H9 (cell line): ENCODE results near the gene MAL. TPM values are rescaled to one million over a fixed set of nuclear protein-coding genes. Genes with fewer than 3 reads are reported as not detected.

ENCODE experiments used
- DNase-seq: peaks from one replicate; pipeline ENCODE4 v3.0.0-alpha.2; 2017
- H2AFZ ChIP-seq: one replicate; pipeline ENCODE4 v1.6.1; 2013; ENCODE audit warnings: mild to moderate bottlenecking, low read length, control low read depth, moderate library complexity
- H2AK5ac ChIP-seq: 2 replicates; pipeline ENCODE4 v1.6.1; 2013; ENCODE audit warnings: low read length, control low read depth, mixed read lengths; ENCODE audit not compliant: insufficient read length
- H2BK120ac ChIP-seq: one replicate; pipeline ENCODE4 v1.6.1; 2013; ENCODE audit warnings: low read depth, mild to moderate bottlenecking, low read length, control low read depth, inconsistent platforms; ENCODE audit not compliant: poor library complexity, severe bottlenecking
- H2BK12ac ChIP-seq: 2 replicates; pipeline ENCODE4 v1.6.1; 2013; ENCODE audit warnings: low read length, control low read depth, mixed read lengths, low read depth; ENCODE audit not compliant: insufficient read length
- H2BK15ac ChIP-seq: 2 replicates; pipeline ENCODE4 v1.6.1; 2013; ENCODE audit warnings: low read depth, low read length, control low read depth
- H2BK20ac ChIP-seq: one replicate; pipeline ENCODE4 v1.6.1; 2013; ENCODE audit warnings: low read depth, mild to moderate bottlenecking, low read length, control low read depth, inconsistent platforms; ENCODE audit not compliant: poor library complexity, severe bottlenecking
- H2BK5ac ChIP-seq: 2 replicates; pipeline ENCODE4 v1.6.1; 2013; ENCODE audit warnings: low read length, control low read depth, mixed read lengths; ENCODE audit not compliant: insufficient read length
- H3K14ac ChIP-seq: 2 replicates; pipeline ENCODE4 v1.6.1; 2013; ENCODE audit warnings: low read length, control low read depth; ENCODE audit not compliant: insufficient read depth
- H3K18ac ChIP-seq: 2 replicates; pipeline ENCODE4 v1.6.1; 2013; ENCODE audit warnings: low read depth, mild to moderate bottlenecking, mixed read lengths, low read length, control low read depth; ENCODE audit not compliant: insufficient read length
- H3K23ac ChIP-seq: 2 replicates; pipeline ENCODE4 v1.6.1; 2013; ENCODE audit warnings: low read length, control low read depth, mixed read lengths, low read depth; ENCODE audit not compliant: insufficient read length
- H3K23me2 ChIP-seq: 2 replicates; pipeline ENCODE4 v1.6.1; 2013; ENCODE audit warnings: low read depth, mild to moderate bottlenecking, mixed read lengths, low read length, control low read depth; ENCODE audit not compliant: insufficient read length, poor library complexity, severe bottlenecking
- H3K27ac ChIP-seq: 2 replicates; pipeline ENCODE4 v1.5.1; 2013; ENCODE audit warnings: low read length, control low read depth, mixed read lengths, low read depth; ENCODE audit not compliant: insufficient read length
- H3K27me3 ChIP-seq: 2 replicates; pipeline ENCODE4 v1.6.1; 2013; ENCODE audit warnings: low read length, control low read depth, inconsistent platforms; ENCODE audit not compliant: insufficient read depth
- H3K4ac ChIP-seq: 2 replicates; pipeline ENCODE4 v1.6.1; 2013; ENCODE audit warnings: low read depth, mild to moderate bottlenecking, control low read depth, inconsistent platforms, low read length, moderate library complexity
- H3K4me1 ChIP-seq: 2 replicates; pipeline ENCODE4 v1.6.1; 2013; ENCODE audit warnings: low read length, control low read depth, inconsistent platforms; ENCODE audit not compliant: insufficient read depth
- H3K4me2 ChIP-seq: 2 replicates; pipeline ENCODE4 v1.6.1; 2013; ENCODE audit warnings: low read length, control low read depth, mixed read lengths; ENCODE audit not compliant: insufficient read length, insufficient read depth
- H3K56ac ChIP-seq: 2 replicates; pipeline ENCODE4 v1.6.1; 2013; ENCODE audit warnings: low read depth, mild to moderate bottlenecking, mixed read lengths, low read length, control low read depth; ENCODE audit not compliant: insufficient read length
- H3K79me1 ChIP-seq: 2 replicates; pipeline ENCODE4 v1.6.1; 2013; ENCODE audit warnings: low read depth, mild to moderate bottlenecking, moderate library complexity, low read length, control low read depth, inconsistent platforms; ENCODE audit not compliant: insufficient read depth, poor library complexity, severe bottlenecking
- H3K79me2 ChIP-seq: 2 replicates; pipeline ENCODE4 v1.6.1; 2013; ENCODE audit warnings: low read length, control low read depth, inconsistent platforms; ENCODE audit not compliant: insufficient read depth
- H3K9ac ChIP-seq: 2 replicates; pipeline ENCODE4 v1.6.1; 2013; ENCODE audit warnings: low read length, control low read depth, mixed read lengths; ENCODE audit not compliant: insufficient read length; ENCODE audit errors: extremely low read depth
- H3K9me3 ChIP-seq: one replicate; pipeline ENCODE4 v1.6.1; 2013; ENCODE audit warnings: low read depth, low read length, inconsistent platforms; ENCODE audit not compliant: control insufficient read depth
- H3T11ph ChIP-seq: one replicate; pipeline ENCODE4 v1.6.1; 2013; ENCODE audit warnings: mild to moderate bottlenecking, low read length, control low read depth, inconsistent platforms
- H4K20me1 ChIP-seq: one replicate; pipeline ENCODE4 v1.6.1; 2013; ENCODE audit not compliant: control insufficient read depth, insufficient read length, insufficient read depth
- H4K5ac ChIP-seq: 2 replicates; pipeline ENCODE4 v1.6.1; 2013; ENCODE audit warnings: low read depth, mild to moderate bottlenecking, mixed read lengths, low read length, control low read depth; ENCODE audit not compliant: insufficient read length
- H4K8ac ChIP-seq: replicated peaks from 2 replicates; pipeline ENCODE4 v1.6.1; 2013; ENCODE audit warnings: low read length, control low read depth, mixed read lengths, low read depth; ENCODE audit not compliant: insufficient read length
- H4K91ac ChIP-seq: 2 replicates; pipeline ENCODE4 v1.6.1; 2013; ENCODE audit warnings: low read depth, mild to moderate bottlenecking, moderate library complexity, mixed read lengths, low read length, control low read depth; ENCODE audit not compliant: insufficient read length
- H3K27ac Mint-ChIP-seq, 3 experiments: 2 replicates in 2 of 3; 3 replicates in 1 of 3; pipeline ENCODE4 v1.8.0; 2020 to 2021; ENCODE audit warnings: mixed read lengths in 3 of 3, mild to moderate bottlenecking in 1 of 3, moderate library complexity in 1 of 3
- H3K27me3 Mint-ChIP-seq: 2 replicates; pipeline ENCODE4 v1.8.0; 2021; ENCODE audit warnings: low read depth, mild to moderate bottlenecking, moderate library complexity, mixed read lengths
- H3K36me3 Mint-ChIP-seq, 3 experiments: 2 replicates in 2 of 3; 3 replicates in 1 of 3; pipeline ENCODE4 v1.8.0; 2020 to 2021; ENCODE audit warnings: low read depth in 3 of 3, mixed read lengths in 3 of 3; ENCODE audit not compliant: insufficient read depth in 1 of 3
- H3K4me1 Mint-ChIP-seq, 2 experiments: 2 replicates each; pipeline ENCODE4 v1.8.0; 2020; ENCODE audit warnings: mixed read lengths in 2 of 2
- H3K4me3 Mint-ChIP-seq, 2 experiments: 2 replicates in 1 of 2; 3 replicates in 1 of 2; pipeline ENCODE4 v1.8.0; 2020 to 2021; ENCODE audit warnings: mild to moderate bottlenecking in 2 of 2, mixed read lengths in 2 of 2, moderate library complexity in 1 of 2
- H3K9me3 Mint-ChIP-seq, 2 experiments: 2 replicates in 1 of 2; 3 replicates in 1 of 2; pipeline ENCODE4 v1.8.0; 2020; ENCODE audit warnings: mild to moderate bottlenecking in 2 of 2, mixed read lengths in 2 of 2, moderate library complexity in 1 of 2
- CTCF ChIP-seq: fragments of 200-600 bp; sonication (generic); conservative IDR thresholded peaks from 3 replicates; pipeline ENCODE4 v1.8.0; 2021; ENCODE audit warnings: antibody characterized with exemption, mild to moderate bottlenecking
- WGBS: extraction: QIAGEN DNeasy Blood & Tissue Kit; methylation state at CpG from one replicate; pipeline ENCODE4 v1.1.7; 2013; ENCODE audit warnings: missing lambda C conversion rate, low lambda C conversion rate, mixed read lengths; ENCODE audit not compliant: insufficient read length; ENCODE audit errors: extremely low coverage; 5-methylcytosine and 5-hydroxymethylcytosine counted together
- total RNA-seq: library from RNA; stranded (reverse); gene quantifications from 2 replicates; pipeline ENCODE4 v1.2.1, GENCODE V29; 2021

Gene MAL
- total RNA-seq, 1 experiment from 2014 or later, result not detected

- Histone ChIP-seq H3K9me3 (no peaks in the 10 kb centered on the region), H3K14ac (no peak overlapping the region; the same call in 1 of the 2 replicates), H3K27ac (no peak overlapping the region), H3T11ph (no peak overlapping the region), H2BK20ac (no peak overlapping the region), H3K4ac (no peak overlapping the region), H2BK120ac (no peak overlapping the region), H3K79me1 (no peaks in the 10 kb centered on the region), H3K4me1 (no peaks in the 10 kb centered on the region; the same call in 1 of the 2 replicates), H2BK15ac (no peak overlapping the region; the same call in 1 of the 2 replicates), H3K18ac (no peak overlapping the region), H3K4me2 (no peak overlapping the region), H2BK12ac (no peak overlapping the region), H3K79me2 (no peaks in the 10 kb centered on the region), H3K9ac (no peak overlapping the region), H4K20me1 (no peaks in the 10 kb centered on the region), H2BK5ac (no peak overlapping the region), H2AFZ (no peak overlapping the region), H4K91ac (no peak overlapping the region), H3K23me2 (no peaks in the 10 kb centered on the region), H3K23ac (no peak overlapping the region), H3K56ac (no peak overlapping the region), H4K5ac (no peak overlapping the region), H2AK5ac (no peak overlapping the region), H3K27me3 (no peaks in the 10 kb centered on the region), H4K8ac (no peak overlapping the region)
- H3K4me1 Mint-ChIP-seq, result peaks cover 16 to 22% of the 10 kb centered on the region in 2 experiments
- no peaks in the 10 kb centered on the region for H3K9me3 Mint-ChIP-seq
- peak; percentile 8 for DNase-seq
- TF ChIP-seq CTCF, result no peak
- no peak overlapping the region for H3K4me3 Mint-ChIP-seq
- no CpG with 5 or more reads among the region's 17 CpGs for WGBS
- no peaks in the 10 kb centered on the region for H3K36me3 Mint-ChIP-seq
- no peak overlapping the region for H3K27ac Mint-ChIP-seq
- peaks cover 18% of the 10 kb centered on the region for H3K27me3 Mint-ChIP-seq
These were observed 35.1 kb downstream of the MAL start for GRCh38 chr2:95060446-95061118.
